HG03097 (cell line): ENCODE results near the gene UBXN1.
"Not testable (repeated sequence)": the region's sequence is repeated elsewhere in the genome, so short reads cannot be mapped to it uniquely, and the experiment has no call there.

Experiments
- ATAC-seq: cut with Tn5 transposase; IDR thresholded peaks from one replicate; pipeline ENCODE4 v1.9.1; 2021; ENCODE audit not compliant: unreplicated experiment, low FRiP score

Gene UBXN1

DNA sequence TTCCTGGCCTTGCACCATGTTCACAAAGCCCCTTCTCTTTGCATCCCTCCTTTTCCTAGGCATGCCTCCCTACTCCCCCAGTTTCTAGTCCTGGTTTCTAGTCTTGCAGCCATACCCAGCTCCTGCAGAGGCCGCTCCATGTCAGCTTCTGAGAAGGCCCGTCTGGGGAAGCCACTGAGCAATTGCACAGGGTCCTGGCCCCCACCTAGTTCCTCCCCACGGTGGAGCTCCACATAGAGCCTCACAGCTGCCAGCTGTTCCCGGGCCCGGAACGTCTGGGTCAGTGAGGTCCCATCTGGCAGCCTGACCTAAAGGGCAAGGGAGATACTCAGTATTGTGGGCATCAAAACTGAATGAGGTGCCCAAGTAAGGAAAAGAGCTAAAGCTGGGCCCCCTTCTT, 2.2 kb downstream of the UBXN1 start:
- no peak for ATAC-seq

DNA sequence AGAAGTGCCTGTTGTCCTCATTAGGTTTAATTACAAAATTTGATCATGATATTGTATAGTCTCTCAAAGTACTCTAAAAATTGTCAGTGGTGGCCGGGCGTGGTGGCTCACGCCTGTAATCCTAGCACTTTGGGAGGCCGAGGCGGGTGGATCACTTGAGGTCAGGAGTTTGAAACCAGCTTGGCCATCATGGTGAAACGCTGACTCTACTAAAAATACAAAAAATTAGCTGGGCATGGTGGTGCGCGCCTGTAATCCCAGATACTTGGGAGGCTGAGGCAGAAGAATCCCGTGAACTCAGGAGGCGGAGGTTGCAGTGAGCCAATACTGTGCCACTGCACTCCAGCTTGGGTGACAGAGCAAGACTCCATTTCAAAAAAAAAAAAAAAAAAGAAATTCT, 3.5 kb downstream of the UBXN1 start:
- ATAC-seq = not testable (repeated sequence)

- ATAC-seq = no peak
Measured at GRCh38 chr11:62673196-62673525, 5.7 kb downstream of the UBXN1 start.

- ATAC-seq = peak; percentile 41
Measured at GRCh38 chr11:62671608-62672389, 7.1 kb downstream of the UBXN1 start, which contains the start of the genes LBHD1 and UQCC3. LBHD1 (minus strand) TSS chr11:62672267; CDS start chr11:62670031, 2,236 bp downstream. UQCC3 (plus strand) TSS chr11:62671673; CDS start chr11:62671746, 73 bp downstream.

DNA sequence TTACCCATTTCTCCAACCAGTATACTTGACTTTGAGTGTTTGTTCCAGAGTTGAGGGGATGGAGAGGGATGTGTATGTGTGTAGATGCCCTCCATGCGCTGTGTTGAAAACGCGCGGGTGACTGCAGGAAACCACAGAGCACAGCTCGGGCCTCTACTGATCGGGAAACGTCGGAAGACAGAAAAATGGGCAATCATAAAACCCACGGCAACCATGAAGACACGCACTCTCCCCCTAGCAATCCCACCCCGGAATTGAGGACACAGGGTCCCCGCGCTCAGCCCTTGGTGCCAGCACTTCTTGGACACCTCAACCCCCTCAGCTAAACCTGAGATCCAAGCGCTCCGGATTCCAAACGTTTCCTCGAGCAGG, 7.7 kb downstream of the UBXN1 start:
- ATAC-seq = no peak

DNA sequence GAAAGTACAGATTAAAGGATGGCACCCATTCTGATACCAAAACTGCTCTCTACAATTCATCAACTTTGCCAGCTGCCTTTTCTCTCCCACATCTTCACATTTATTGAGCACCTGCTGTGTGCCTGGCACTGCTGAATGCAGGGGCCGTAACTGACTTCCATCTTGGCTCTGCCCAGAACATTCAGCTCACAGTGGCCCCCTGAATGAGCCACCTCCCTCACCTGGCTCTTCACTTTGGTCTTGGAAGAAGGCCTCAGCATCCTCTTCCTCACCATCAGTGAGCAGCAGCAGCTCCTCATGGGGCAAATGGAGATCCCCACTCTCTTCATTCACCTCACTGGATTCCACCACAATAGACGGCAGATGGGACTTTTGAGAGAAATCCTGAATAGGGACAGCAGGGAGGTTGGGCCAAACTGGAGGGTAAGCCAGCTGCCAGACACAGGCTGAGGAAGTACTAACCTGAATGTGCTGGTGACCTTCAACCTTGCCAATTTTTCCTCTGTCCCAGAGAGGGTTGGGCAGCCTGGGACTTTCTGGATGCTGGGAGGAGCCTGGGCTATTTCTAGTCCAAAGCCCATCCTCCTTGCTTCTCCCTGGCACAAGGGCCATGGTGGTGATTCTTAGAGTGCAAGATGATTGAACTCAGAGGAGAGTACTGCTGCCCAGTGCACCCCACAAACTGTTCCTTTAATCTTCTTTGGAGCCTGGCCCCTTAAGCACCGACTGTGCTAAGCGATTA, 9.3 kb downstream of the UBXN1 start:
- ATAC-seq = no peak

DNA sequence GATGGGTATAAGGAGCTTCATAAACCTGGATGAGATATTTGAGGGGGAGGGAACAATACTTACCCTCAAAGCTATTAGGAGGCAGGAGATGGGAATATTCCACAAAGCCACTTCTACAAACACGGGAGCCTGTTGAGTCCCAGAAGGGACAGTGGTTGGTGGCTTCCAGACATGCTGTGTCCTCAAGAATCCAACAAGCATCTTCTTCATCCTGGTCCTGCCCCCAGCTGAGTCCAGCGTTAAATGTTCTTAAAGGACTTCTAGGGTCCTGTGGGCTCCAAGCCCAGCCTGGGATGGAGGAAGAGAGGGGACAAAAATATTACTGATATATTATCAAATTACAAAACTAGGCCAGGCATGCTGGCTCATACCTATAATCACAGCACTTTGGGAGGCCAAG, 11.4 kb downstream of the UBXN1 start:
- no peak for ATAC-seq

DNA sequence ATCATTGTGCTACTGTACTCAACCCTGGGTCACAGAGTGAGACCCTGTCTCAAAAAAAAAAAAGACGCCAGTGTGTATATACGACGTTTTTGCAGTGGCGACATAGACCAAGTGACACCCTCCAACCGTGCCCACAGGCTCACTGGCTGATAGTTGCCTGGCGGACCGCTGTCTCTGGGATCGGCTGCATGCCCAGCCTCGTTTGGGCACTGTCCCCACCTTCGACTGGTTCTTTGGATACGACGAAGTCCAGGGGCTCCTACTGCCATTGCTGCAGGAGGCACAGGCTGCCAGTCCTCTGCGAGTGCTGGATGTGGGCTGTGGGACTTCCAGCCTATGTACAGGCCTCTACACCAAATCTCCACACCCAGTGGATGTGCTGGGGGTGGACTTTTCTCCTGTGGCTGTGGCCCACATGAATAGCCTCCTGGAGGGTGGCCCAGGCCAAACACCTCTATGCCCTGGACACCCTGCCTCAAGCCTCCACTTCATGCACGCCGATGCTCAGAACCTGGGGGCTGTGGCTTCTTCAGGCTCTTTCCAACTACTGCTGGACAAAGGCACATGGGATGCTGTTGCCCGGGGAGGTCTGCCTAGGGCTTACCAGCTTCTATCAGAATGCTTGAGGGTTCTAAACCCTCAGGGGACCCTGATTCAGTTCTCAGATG, 12.5 kb downstream of the UBXN1 start:
- no peak for ATAC-seq

DNA sequence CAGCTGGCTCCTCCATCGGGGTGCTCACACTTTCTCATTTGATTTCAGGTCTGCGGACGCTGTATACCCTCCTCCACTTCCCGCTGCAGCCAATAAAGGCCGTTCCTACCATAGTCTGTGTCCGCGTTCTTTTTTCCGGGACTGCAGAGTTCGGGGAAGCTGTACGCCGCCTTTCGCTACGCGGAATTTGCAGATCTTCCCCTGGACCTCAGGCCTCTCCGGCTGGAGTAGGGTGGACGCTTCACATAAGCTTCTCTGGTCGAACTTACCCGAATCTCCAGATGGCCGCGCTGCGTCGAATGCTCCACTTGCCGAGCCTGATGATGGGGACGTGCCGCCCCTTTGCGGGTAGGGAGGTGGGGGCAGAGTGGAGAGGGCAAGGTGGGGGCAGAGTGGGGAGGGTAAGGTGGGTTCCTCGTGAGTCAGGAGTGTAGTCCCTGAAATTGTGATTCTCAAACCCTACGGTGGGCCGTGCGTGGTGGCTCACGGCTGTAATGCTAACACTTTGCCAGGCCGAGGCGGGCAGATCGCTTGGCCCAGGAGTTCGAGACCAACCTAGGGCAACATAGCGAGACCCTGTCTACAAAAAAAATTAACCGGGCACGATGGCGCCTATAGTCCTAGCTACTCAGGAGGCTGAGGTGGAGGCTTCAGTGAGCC, 13.1 kb downstream of the UBXN1 start:
- ATAC-seq = peak; percentile 19

GRCh38 chr11:62665075-62665598, 13.7 kb downstream of the UBXN1 start, which contains the start of the genes C11orf98 and CSKMT:
C11orf98 (minus strand) TSS chr11:62665210; CDS start chr11:62665169, 41 bp downstream.
CSKMT (plus strand) TSS chr11:62665312; CDS start chr11:62665880, 568 bp downstream.
- ATAC-seq = peak; percentile 70

DNA sequence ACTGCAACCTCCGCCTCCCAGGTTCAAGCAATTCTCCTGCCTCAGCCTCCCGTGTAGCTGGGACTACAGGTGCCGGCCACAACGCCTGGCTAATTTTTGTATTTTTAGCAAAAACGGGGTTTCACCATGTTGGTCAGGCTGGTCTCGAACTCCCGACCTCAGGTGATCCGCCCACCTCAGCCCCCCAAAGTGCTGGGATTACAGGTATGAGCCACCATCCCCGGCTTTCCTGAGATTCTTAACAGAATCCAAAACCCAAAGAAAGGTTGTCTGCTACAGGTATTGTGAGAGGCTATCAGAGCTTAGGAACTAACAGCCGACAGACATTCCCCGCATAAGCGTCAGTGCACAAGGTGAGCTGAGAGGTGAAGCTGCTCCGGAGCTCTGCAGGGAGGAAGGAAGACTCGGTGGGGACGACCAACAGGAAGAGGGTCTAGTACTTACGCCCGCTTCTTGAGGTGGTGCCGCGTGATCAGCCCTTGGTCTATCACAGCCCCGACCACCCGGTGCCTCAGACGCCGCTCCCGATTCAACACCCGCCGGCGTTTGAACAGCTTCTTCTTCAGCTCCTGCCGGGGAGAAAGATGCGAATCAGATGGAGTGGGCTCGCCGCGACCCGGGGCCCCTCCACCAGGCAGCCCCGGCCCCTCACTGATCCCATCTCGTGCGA, 14.3 kb downstream of the UBXN1 start:
- peak; percentile 16 for ATAC-seq

- ATAC-seq = no peak
Measured at GRCh38 chr11:62656796-62657429, 22.0 kb downstream of the UBXN1 start.

GRCh38 chr11:62654297-62654696, 24.6 kb downstream of the UBXN1 start:
- no peak for ATAC-seq

- no peak for ATAC-seq
Measured at GRCh38 chr11:62652161-62653006, 26.5 kb downstream of the UBXN1 start.

DNA sequence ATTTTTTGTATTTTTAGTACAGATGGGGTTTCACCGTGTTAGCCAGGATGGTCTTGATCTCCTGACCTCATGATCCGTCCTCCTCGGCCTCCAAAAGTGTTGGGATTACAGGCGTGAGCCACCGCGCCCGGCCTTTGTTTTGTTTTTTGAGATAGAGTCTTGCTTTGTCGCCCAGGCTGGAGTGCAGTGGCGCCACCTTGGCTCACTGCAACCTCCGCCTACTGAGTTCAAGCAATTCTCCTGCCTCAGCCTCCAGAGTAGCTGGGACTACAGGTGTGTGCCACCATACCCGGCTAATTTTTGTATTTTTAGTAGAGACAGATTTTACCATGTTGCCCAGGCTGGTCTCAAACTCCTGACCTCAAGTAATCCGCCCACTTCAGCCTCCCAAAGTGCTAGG, 28.6 kb downstream of the UBXN1 start:
- not testable (repeated sequence) for ATAC-seq

DNA sequence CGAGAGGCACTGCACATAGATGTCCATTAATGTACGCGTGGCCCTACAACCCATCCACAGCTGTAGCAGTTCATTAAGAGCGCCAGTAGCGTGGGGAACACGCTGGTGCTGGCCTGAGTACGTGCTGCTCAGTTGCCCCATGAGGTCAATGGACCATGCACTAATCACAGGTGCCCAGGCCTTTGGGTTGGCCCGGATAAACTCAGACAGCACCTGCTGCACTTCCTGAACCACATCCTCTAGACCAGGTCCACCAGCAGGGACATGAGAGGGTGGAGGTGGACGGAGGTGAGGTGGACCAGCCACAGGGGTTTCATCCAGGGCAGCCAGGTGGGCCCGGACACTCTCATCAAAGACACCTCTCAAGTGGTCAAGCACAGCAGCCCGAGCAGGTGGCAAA, 29.4 kb downstream of the UBXN1 start:
- no peak for ATAC-seq

- ATAC-seq = no peak
Measured at GRCh38 chr11:62648967-62649364, 29.9 kb downstream of the UBXN1 start.

DNA sequence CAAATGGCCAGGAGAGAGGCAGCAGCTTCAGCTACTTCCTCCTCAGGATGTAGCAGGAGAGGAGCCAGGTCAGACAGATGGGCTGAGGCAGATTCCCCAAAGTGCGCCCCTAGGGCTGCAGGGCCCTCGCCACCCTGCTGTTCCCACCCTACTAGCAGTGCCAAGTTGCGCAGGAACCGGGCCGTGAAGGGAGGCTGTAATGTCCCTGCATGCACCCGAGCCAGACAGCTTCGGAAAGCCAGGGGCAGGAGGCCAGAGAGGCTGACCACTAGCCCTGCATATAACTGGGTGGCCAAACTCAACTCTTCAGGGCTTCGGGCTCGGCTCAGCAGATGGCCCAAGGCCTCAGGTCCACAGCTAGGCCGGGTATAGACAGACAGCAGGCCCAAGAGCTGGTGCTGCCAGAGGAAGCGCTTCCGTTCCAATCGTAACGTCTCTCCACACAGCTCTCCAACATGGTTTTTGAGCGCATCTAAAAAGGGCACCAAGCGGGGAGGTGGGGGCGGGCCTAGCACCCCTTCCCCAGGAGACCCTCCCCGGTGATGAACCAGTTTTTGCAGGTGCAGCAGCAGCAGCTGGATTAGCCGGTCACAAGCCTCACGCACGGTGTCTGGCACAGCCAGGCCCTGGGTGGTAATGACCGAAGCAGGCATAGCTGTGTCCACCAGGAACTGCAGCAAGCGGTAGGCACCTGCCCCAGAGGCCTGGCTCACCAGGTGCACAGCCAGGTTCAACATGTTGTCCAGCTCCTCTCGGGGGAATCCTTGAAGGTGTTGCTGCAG, 30.5 kb downstream of the UBXN1 start:
- no peak for ATAC-seq
